Tracheal epithelial cell (primary cell): ENCODE data around the gene SMOC2. TPM values are rescaled to one million over a fixed set of nuclear protein-coding genes. Genes with fewer than 3 reads are reported as not detected.

Experiments used
- total RNA-seq: library from RNA; depleted of rRNA; stranded (reverse); fragments of >200 nt; gene quantifications from 2 replicates; pipeline ENCODE4 v1.2.1, GENCODE V29; 2014

SMOC2 gene, protein sequence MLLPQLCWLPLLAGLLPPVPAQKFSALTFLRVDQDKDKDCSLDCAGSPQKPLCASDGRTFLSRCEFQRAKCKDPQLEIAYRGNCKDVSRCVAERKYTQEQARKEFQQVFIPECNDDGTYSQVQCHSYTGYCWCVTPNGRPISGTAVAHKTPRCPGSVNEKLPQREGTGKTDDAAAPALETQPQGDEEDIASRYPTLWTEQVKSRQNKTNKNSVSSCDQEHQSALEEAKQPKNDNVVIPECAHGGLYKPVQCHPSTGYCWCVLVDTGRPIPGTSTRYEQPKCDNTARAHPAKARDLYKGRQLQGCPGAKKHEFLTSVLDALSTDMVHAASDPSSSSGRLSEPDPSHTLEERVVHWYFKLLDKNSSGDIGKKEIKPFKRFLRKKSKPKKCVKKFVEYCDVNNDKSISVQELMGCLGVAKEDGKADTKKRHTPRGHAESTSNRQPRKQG
- 1.1 TPM in 1 of 2 replicates, not detected in the other for total RNA-seq

DNA sequence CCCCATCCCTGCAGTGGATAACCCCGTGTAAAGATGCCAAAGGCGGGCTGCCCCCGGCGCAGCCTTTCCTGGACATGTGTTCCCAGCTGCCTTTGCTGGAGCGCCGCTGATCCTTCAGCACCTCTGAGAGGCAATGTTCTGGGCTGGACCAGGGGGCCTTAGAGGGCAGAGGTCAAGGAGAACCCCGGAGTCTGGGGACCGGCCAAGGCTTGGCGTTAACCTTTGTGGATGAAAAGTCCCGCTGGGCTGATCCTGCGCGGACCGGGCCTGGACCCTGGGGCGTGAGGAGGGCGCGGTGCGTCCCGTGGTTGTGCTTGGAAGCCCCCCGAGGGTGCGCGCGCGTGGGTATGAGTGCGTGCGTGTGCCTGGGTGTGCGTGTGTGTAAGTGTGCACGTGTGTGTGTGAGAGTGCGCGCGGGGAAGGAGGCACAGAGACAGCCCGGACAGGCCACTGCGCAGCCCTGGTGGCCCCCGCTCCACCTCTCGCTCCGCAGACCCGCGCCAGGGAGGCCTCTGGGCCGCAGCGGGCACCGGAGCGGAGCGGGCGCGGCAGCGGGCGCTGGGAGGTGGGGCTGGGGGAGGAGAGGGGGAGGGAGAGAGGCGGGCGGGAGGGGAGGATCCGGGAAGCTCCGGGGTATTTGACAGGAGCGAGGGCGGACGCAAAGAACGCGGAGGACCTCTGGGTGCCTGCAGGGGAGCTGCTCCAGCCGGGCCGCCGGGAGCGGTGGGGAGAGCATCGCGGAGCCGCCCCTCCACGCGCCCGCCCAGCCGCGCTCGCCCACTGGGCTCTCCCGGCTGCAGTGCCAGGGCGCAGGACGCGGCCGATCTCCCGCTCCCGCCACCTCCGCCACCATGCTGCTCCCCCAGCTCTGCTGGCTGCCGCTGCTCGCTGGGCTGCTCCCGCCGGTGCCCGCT lies at the start of gene SMOC2:
TSS of gene SMOC2 (plus strand) at position 665 of the 914 bp plus-strand sequence. CDS start at position 852, 187 bp downstream.

Other genes starting within 250 kb of the SMOC2 start
- gene DACT2, start 121.4 kb upstream of the SMOC2 start, total RNA-seq: 0.72 and 1.7 TPM in 2 replicates